Epithelial cell of esophagus (primary cell): ENCODE results near the gene TSGA10.

Experiments used
- DNase-seq: peaks from one replicate; pipeline ENCODE4 v3.0.0; 2010; ENCODE audit warnings: low read depth
- H3K4me3 ChIP-seq: 2 replicates; pipeline ENCODE4 v1.5.1; 2011; ENCODE audit warnings: mild to moderate bottlenecking, low read length, control low read depth
- TF ChIP-seq, protein P1 (sequence below): IDR thresholded peaks from 2 replicates; pipeline ENCODE4 v1.5.1; 2011; ENCODE audit warnings: low read depth, mild to moderate bottlenecking, low read length, control low read depth, inconsistent platforms; ENCODE audit not compliant: insufficient read depth; ENCODE audit errors: missing control alignments

TSGA10 gene

DNA sequence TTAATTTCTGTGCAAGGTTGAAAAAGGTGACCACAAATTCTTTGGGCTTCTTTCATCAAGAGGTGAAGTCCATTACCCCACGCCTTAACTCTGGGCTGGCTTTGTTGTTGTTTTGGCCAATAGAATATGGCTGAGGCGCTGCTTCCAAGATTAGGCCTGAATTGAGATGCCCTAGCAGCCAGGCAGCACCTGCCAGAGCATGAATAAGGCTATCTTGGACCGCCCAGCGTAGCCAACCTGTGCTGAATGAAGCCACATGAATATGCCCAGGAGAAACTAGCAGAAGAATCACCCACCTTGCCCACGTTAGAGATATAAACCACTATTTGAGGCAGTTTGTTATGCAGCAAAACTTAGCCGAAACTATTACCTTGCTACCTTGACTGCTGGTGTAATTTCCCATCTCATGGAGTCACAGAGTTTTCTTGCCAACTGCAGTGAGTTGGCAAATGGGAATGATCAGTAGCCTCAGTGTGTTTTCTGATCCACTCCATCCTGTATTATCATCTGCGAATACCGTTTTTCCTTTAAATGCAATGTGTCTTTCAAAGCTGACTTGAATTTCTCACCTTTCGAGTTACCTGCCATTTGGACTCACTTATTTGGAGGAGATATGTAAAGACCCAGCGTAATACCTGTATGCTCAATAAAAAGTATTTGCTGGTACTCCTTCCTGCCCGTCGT, 679 bp downstream of the TSGA10 start:
- peak overlapping the region; percentile 90 for H3K4me3 ChIP-seq
- DNase-seq = no peak
- TF ChIP-seq, protein P1, sequence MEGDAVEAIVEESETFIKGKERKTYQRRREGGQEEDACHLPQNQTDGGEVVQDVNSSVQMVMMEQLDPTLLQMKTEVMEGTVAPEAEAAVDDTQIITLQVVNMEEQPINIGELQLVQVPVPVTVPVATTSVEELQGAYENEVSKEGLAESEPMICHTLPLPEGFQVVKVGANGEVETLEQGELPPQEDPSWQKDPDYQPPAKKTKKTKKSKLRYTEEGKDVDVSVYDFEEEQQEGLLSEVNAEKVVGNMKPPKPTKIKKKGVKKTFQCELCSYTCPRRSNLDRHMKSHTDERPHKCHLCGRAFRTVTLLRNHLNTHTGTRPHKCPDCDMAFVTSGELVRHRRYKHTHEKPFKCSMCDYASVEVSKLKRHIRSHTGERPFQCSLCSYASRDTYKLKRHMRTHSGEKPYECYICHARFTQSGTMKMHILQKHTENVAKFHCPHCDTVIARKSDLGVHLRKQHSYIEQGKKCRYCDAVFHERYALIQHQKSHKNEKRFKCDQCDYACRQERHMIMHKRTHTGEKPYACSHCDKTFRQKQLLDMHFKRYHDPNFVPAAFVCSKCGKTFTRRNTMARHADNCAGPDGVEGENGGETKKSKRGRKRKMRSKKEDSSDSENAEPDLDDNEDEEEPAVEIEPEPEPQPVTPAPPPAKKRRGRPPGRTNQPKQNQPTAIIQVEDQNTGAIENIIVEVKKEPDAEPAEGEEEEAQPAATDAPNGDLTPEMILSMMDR = no peak

DNA sequence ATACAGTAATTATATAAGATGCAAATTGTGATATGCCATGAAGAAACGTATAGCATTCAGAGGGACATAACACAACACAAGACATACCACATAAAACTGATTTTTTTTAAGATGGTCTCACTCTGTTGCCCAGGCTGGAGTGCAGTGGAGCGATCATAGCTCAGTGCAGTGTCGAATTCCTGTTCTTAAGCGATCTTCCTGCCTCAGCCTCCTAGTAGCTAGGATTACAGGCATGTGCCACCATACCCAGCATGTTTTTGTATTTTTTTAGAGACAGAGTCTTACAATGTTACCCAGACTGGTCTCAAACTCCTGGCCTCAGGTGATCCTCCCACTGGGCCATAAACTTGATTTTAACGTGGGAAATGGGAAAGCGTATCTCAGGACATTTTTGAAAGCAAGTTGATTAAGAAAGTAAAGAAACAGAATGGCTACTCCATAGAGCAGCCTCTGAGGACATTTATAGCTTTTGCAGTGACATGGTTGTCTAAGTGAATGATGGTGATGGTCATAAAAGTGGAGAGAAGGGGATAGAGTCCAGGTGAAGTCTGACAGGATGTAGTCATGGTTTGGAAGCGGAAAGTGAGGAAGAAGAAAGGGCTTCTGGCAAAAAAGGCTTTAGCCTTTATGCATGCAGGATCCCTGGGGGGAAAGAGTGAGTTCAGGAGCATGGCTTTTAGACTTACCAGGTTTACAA, 2.4 kb downstream of the TSGA10 start:
- DNase-seq = no peak
- TF ChIP-seq, protein P1 = no peak
- no peak overlapping the region for H3K4me3 ChIP-seq

DNA sequence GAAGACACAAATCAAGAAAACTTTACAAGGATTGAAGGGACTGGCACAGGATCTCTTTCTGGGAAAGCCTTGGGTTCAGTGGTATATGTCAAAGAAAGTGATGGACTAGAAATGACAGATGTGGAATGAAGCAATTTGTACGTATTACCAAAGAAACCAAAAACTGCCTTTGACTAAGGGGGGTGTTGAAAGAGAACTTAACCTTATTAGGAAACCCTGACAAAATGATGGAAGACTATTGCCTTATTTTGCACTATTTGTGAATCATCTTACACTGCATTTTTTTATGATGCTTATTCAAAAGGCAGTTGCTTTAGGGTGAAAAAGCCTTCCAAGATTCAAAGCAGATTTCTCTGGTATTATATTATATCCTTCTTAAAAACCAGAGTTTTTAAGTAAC, 4.0 kb downstream of the TSGA10 start:
- DNase-seq = no peak
- no peak overlapping the region for H3K4me3 ChIP-seq
- TF ChIP-seq, protein P1 = no peak

DNA sequence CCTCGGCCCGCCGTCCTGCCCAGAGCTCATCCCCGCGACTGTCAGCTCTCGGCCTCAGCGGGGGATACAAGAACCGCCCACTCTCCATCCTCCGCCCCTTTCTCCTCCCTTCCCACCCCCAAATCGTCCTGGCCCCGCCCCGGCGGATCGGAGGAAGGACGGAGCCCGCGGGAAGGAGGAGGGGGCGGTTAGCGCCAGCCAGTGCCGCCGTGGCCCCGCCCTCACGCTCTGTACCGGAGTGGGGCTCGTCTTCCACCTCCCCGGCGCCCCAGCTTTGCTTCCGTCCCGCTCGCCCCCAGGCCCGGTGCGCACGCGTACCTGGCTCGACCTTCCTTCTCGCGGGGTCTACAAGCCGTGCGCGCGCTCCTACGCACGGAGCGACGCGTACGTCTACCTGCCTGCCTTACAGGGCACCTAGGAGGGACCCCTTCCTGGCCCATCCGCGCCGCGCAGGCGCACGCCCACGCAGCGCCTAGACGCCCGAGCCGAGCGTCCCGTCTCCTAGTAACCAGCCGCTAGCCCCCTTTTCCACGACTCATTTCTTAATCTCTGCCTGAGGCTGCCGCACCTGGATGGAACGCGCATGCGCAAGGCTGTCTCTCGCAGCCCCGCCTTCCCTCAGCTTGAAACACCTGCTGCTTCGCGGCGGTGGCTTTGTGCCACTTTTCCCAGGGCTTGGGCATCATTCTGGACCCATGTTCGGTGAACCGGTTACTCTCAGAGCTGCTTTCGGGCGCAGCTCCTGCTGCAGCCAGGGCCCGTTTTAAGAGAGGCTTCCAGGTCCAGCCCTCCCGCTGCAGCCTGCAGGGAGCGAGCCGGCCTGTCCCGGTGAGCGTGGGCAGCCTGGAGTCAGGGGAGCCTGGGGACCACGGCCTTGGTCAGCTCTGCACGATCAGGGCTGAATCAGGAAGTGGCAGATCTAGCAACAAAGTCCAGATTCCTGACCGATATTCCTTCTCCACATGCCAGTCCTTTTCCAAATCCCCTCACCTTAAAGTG, 13.3 kb downstream of the TSGA10 start, which contains the start of gene C2orf15:
Gene C2orf15 (plus strand): TSS at position 598 of the 999 bp plus-strand sequence. CDS start 8,852 bp downstream, outside the sequence.
- peak within 1 kb of the TSS; percentile 73 for H3K4me3 ChIP-seq
- DNase-seq = peak; percentile 97
- TF ChIP-seq, protein P1 = no peak

DNA sequence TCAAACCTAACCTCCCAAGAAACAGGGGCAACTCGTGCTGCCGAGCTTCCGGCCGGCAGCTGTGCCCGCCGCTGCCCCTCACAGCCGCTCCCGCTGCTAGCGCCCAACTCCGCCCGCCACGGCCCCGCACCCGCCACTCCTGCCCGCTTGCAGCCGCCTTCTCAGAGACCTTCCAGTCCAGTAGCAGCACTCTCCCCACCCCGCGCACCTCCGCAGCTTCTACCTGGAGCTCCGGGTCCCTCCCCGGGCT, 14.0 kb downstream of the TSGA10 start:
- TF ChIP-seq, protein P1 = no peak
- no peak for DNase-seq
- H3K4me3 ChIP-seq = peak overlapping the region; percentile 73

DNA sequence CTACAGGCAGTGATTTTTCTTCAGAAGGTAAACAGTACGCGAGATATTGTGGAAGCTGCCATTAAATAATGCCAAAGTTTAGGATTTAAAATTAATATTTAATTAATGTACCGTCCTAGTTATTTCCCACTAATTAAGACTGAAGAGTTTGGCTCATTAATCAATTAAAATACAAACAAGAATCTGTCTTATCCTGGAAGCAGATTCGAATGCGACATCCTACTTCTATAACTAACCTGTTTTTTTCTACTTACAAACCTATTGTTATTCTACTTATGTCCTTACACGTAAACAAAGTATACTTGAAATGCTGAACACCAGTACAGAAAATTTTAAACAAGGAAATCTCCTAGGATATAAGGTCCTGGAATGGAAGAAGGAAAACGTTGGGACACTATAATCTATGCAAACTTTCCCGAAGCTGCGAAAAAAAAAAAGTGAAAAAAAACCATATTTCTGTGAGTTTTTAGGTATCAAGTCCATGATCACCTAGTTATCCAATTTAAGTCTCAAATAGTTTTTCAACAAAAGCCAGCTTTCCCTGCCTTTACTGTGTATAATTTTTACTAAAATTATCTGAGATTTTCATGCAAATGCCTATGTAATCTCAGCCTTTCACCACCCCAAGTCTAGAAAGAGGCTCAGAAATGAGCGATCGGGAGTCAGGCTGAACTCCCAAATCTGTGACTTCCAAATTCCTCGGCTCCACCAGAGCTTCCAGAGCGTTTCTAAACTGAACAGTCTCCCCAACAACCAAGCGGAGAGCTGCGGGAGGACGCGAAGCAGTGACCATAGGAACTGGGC, 14.5 kb downstream of the TSGA10 start:
- DNase-seq = no peak
- TF ChIP-seq, protein P1 = no peak
- peak overlapping the region; percentile 73 for H3K4me3 ChIP-seq
